Eye (tissue), 1 donor: ENCODE results near the gene KHSRP.
"Not testable (repeated sequence)": the region's sequence is repeated elsewhere in the genome, so short reads cannot be mapped to it uniquely, and the experiment has no call there.

Source experiments
- DNase-seq: peaks from one replicate; pipeline ENCODE4 v3.0.0-alpha.2; 2015

Gene KHSRP

DNA sequence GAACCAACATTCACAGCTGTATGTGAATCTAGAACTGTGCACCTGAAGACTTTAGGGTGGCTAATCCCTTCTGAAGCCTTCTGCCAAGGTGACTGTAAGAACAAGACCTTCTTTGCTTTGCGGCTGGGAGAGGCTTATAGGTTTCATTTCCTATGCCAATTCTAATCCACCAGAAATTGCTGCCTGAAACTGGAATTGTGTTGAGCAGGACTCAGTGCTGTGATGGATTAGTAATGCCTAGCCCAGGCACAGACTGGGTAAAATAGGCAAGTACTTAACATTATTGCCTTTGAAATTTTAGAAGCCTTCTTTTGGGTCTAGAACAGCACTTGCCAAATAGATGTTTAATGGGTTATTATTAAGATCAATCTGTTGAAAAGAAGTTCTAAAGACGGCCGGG is 23.4 kb upstream of the KHSRP start:
- no peak for DNase-seq

DNA sequence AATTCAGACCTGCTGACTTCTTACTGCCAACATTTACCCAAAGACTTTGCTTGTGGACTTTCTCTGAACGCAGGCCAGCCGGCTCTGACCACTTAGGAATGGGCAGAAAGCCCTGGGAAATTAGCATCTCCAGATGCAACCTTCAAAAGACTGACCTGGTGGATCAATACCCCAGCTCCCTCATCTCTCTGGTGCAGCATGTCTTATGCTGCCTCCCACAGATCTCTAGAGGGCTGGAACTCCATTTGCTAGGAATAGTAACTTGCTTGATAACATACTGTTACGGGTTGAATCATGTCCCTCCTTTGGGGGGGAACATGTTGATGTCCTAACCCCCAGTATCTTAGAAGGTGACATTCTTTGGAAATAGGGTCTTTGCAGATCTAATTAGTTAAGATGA is 21.8 kb upstream of the KHSRP start:
- DNase-seq = no peak

DNA sequence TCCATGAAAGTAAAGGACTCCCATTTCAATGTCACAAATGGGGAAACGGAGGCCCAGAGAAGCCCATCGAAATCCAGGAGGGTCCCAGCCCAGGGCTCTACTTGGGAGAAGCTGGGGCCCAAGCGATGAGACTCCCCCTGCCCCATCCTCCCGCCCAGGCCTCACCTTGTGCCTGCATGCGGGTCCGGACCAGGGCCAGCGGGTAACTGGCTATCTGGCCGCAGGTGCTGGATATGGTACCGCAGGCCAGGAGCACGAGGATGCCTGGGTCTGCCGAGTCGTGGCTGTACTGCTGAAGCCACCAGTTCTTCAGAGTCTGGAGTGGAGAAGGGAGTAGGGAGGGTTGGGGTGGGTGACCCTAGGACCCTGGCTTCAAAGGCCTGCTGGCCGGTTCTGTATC is 19.4 kb upstream of the KHSRP start:
- no peak for DNase-seq

DNA sequence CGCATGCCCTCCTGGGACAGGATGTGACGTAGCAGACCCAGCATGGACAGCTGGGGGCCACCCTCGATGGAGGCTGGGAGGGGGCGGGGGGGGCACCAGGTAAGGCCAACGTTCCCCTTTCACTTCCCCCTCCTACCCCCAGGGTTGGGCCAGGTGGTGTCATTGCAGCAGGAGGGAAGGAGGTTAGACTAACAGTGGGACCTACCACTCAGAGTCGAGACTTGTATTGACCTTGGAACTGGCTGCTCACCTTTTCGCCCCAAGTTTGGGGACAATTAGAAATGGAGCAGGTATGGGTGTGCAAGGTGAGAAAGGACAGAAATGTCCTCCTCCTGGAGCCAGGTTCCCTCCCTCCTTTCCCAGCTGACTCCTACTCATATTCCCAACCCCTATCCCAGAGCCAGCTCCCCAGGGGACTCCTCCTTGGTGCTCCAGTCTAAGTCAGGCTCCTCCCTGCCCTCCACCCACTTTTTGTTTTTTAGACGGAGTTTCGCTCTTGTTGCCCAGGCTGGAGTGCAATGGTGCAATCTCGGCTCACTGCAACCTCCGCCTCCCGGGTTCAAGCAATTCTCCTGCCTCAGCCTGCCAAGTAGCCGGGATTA is 17.6 kb upstream of the KHSRP start:
- DNase-seq = no peak

DNA sequence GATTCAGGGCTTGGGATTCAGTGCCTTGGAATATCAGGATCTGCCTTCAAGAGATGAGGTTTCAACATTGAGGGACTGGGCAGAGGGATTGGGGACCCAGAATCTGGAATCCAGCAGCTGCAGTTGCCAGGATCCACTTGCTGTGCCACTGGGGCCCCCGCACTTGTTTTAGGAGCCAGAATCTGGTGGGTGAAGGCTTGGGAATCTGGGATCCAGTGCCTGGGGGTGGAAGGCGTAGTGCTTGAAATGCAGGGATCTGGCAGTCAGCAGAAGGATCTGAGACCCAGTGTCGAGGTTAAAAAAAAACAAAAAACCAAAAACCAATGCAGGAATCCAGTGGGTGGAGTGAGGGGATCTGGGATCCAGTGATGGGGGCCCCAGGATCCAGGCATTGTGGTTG is 16.3 kb upstream of the KHSRP start:
- DNase-seq = no peak

DNA sequence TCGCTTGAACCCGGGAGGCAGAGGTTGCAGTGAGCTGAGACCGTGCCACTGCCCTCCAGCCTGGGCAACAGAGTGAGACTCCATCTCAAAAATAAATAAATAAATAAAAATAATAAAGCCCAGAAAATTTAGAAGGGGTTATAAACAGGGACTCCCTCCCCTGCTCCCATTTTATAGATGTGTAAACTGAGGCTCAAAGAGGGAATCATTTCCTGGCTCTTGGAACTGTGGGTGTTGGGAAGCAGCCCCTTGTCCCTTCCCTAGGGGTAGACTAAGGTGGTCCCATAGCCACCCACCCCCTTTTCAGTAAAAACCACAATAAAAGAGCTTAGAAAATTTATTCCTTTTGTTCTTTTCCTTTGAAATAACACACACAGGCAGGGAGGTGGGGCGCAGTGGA is 15.1 kb upstream of the KHSRP start:
- no peak for DNase-seq

DNA sequence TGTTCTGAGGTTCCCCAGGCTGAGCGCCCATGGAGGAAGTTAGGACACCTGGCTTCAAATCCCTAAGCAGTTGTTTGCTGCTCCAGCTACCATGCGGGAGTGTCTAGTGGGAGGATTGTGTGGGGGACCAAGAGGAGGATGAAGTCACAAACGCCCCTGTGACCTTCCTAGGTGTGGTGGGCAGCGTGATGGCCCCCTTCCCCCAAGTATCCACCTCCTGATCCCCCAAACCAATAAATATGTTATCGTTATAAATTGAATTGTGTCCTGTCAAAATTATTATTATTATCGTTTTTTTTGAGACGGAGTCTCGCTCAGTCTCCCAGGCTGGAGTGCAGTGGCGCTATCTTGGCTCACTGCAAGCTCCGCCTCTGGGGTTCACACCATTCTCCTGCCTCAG is 9.1 kb upstream of the KHSRP start, which contains the start of gene SLC25A41:
Gene SLC25A41, minus strand, starts transcription at position 101 of the 400 bp plus-strand sequence. Its CDS starts 70 bp downstream, at position 31.
- DNase-seq = no peak

DNA sequence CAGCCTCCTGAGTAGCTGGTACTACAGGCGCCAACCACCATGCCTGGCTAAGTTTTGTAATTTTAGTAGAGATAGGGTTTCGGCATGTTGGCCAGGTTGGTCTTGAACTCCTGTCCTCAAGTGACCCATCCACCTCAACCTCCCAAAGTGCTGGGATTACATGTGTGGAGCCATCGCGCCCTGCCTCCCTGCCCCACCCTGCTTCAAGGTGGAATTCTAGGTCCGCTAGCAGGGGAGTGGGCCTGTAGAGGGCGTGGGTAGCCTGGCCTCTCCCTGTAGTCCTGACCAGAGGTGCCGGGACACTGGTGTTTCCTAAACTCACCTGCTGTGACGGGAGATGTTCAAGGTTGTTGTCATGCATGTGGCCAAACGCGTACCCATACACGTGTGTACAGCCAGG is 8.6 kb upstream of the KHSRP start:
- DNase-seq = no peak

DNA sequence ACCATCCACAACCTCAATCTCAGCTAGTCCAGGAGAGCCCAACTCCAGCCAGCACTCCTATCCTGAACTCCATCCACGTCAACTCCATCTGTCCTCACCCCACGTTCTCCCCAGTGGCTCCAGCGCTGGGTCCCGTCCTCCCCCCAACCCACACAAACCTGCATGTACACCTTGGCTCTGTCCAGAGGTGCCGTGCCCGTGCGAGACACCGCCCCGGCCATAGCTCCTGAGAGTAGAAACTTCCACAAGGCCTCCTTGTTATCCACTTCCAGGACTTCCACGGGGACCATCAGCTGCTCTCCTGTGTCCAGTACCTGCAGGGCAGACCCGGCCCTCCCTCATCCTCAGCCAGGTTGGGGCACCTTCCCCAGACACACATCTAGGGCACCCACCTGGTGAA is 7.3 kb upstream of the KHSRP start:
- DNase-seq = no peak

DNA sequence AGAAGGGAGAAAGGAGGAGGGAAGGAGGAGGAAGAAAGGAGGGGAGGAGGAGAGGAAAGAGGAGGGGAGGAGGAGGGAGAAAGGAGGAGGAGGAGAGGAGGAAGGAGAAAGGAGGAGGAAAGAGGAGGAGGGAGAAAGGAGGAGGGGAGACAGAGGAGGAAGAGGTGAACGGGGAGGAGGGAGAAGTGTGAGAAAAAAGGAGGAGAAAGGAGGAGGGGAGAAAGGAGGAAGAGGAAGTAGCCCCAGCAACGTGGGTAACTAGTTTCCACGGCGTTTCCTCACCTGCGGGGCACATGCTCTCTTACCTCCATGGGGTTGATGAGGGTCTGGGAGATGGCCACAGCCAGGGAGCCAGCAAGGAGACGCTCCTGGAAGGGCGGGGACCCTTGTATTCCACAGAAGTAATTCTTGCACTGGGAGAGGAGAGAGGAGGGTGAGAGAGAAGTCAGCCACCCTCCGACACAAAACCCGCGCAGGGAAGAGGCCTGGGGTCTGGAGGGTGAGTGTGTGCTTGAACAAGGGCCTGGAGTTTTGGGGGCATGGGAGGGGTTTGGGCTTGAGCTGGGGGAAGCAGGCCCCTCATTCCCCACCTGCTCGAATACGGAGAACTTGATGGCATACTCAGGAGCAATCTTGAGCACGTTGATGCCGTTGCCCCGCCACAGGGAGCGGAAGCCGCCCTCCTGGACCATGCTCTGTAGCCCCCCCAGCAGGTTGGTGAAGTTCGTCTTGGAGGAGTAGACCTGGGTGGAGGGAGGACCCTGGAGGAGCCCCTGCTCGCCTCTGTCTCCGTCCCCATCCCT is 5.0 kb upstream of the KHSRP start:
- no peak for DNase-seq

DNA sequence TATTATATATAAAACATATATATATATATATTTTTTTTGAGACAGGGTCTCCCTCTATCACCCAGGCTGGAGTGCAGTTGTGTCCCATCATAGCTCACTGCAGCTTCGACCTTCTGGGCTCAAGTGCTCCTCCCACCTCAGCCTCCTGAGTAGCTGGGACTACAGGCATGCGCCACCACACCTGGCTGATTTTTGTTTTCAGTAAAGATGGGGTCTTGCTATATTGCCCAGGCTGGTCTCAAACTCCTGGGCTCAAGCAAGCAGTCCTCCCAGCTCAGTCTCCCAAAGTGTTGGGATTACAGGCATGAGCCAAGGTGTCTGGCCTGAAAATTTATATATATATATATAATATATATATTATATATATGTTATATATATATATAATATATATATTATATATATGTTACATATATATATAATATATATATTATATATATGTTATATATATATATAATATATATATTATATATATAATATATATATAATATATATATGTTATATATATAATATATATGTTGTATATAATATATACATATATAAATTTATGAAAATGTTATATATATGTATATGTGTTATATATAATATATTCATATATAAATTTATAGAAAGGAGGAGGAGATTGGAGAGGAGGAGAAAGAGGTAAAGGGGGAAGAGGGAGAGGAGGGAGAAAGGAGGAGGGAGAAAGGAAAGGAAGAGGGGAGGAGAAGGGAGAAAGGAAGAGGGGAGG is 4.2 kb upstream of the KHSRP start:
- DNase-seq = not testable (repeated sequence)

DNA sequence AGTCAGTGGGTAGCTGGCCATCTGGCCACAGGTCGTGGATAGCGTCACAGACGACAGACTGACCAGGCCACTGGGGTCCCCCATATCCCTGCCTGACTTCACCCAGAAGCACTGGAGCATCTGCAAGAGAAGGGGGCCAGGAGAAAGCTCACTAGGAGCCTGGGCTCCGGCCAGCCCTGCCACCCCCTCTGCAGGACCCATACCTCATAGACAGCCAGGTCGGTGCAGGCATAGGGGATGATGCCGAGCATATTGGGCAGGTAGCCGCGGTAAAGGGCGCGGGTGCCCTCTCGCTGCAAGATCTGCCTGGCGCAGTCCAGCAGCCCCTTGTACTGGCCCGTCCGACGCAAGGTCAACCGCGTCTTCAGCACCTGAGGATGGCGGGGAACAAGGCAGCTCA is 2.5 kb upstream of the KHSRP start:
- no peak for DNase-seq

DNA sequence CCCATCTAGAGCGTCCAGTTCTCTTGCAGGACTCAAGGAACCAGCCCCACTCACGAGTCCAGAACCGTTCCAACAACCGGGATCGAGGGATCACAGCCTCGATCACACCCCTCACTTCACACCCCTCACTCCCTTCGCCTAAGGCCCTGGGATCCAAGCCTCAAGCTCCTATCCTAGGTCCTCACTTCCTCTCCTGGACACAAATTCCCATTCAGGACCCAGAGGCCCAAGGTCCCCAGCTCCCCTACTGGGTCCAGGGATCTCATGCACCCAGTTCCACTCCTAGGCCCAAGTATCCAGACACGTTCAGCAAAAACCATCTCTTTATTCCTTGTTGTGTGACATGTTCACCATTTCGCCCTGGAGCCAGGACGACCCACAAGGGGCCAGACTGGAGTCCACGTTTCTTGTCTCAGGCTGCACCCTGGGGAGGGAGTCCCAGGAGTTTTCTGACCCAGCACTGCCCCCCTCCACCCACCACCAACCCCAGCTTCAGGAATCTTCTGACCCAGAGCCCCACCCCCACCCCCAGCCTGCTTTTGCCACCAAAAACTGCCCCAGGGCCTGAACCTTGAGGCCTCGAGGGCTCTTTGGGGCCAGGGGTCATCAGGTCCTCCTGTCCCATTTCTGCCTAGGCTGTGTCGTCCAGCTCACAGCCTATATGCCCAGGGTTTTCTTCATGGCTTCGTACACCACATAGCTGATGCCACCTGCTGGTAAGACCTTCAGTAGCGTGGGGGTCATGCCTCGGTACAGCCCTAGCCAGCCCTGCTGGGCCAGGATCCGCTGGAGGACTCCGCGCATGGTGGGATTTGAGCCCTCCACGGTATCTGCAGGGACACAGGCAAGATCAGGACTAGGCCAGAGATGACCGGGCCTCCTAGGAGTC is 1.4 kb upstream of the KHSRP start:
- peak; percentile 20 for DNase-seq

DNA sequence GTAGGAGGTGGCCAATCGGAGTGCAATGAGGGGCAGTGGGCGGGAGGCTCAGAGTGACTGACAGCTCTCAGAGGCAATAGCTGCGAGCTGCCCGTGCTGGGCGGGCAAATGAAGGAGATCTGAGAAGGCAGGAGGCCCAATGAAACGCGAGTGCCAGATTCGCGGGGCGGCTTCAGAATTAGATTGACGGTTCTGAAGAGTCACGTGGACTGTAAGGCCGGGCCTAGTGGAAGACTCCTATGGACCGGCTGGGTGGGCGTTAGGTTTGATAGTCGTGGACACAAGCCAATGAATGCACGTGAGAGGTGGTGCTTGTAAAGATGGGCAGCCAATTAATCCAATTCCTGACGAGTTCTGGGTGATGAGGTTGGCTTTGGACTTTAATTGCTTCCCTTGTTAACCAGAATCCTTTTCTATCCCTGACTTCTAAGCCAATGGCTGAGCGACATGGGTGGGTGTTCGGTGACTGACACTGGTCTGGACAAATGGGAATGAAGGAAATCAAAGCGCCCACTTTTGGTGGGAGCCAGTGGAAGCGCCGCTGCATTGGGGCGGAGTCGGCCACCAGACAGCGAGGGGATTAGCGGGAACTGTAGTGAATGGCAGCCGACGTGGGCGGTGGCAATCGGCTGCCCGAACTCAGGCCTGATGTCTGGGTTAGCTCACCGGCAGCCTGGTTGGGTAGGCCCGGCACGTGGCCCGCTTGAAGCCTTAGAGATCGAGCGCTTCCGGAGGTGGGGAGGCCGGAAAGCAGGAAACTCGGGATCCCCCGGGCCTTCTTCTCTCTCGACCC is 524 bp upstream of the KHSRP start:
- DNase-seq = peak; percentile 100

DNA sequence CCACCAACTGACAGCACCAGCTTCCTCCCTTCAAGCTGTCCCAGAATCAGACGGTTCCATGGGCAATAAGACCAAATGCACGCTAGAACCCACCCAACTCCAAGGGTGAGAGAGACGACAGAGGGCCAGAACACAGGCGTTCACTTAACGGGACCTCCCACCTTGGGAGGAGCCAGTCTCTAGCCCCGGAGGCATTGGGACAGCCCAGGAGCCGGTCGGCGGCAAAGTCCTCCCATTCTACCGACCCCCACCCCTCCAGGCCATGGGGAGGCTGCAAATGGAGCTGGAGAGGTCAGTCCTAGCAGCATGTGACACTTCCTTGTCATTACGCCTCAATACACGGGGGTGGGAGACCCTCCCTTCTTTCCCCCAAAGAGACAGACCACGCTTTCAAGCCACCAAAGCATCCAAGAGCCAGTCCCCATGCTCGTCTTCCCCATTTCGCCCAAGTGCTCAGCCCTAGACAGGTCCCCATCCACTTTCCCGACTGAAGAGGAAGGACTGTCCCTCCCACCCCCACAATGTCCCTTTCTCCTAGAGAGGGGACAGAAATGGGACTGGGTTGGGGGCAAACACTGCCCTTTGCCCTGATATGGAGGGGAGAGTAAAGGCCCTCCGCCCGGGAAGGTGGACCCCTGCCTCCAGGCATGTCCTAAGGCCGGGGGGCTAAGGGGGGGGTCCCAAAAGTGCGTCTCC is 964 bp downstream of the KHSRP start:
- DNase-seq = peak; percentile 55

DNA sequence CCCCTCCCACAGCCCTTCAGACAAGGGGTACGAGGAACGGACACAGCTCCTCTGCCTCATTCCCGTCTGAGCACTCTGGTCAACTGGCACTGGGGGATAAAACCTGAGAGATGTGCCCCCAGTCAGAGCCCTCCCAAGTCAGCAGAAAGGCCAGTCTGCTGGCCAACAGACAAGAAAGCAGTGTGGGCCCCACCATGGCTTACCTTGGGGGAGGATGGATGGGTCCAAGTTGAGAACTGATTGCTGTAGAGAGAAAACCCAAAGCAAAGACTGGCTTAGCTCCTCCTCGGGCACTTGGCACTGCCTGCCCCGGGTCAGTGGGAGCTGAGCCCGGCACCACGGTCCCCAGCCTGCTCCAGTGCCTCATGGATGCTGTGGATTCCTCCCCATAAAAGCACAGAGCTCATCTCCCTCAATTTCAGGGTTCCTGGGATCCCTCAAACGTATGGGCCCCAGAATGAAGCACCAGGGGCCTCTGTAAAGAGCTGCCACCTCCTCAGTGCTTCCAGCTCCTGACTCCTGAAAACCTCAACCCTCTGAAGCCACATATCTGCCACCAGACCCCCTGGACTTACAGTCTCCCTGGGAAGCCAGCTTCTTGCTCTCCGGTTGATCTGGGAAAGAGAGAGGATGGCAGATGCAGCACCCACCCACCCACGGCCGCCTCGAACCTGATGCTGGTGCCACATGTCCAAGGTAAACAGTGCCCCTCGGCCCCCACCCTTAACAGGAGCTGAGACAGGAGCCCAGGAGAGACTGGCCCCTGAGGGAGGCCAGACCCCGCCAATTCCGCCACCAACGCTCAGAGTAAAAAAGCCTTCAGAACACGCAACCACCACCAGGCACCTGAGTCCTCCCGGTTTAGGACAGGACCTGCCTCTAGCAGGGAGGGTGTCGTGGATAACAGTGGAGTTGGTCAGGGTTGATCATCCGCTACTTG is 3.3 kb downstream of the KHSRP start:
- DNase-seq = no peak

DNA sequence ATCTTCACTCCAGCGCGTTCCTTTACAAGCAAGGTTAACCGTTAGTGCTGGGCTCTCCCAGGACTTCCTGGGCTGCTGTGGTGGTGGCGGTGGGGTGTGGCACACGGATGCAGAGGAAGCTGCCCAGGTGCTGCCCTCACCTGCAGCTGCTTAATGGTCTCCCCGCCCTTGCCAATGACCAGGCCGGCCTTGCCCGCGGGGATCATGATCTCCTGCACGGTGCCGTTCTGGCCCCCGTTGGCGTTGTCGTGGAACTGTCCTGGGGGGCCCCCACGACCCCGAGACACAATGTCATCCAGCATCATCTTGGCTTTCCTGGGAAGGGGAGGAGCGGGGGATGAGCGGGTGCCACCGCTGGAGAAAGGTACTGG is 6.1 kb downstream of the KHSRP start:
- DNase-seq = no peak

DNA sequence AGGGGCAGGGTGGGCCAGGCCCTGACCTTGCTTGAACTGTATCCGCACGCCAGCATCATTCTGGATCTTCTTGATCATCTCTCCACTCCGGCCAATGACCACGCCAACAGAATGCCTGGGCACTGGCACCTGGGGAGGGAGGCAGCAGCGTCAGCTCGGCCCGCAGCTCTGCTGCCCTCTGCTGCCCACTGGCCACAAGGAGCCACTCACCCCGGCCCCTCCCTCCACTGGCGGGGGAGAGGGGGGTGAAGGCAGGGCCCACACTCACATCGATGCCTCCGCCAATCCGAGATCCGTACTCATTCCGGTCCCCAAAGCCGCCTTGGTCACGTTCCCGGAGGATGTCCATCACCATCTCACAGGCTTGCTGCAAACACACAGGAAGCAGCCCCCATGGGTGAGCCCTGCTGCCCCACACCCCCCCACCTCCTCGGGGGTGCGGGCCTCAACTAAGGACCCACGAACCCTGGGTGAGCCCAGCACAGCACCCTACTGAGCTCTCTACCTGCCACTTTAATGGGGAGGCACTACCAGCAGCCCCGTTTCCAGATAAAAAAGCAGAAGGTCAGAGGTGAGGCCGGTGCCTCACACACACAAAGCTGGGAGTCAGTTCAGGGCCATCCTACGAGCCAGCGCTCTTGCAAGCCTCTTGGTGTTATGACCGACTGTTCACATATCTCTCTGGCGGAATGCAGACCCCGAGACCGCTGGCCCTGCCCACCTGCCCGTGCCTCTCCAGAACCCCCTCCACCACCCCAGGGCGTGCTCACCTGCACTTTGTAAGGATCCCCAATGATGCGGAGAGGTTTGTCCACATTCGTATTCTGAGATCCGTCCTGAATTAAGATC is 6.7 kb downstream of the KHSRP start:
- peak; percentile 38 for DNase-seq

DNA sequence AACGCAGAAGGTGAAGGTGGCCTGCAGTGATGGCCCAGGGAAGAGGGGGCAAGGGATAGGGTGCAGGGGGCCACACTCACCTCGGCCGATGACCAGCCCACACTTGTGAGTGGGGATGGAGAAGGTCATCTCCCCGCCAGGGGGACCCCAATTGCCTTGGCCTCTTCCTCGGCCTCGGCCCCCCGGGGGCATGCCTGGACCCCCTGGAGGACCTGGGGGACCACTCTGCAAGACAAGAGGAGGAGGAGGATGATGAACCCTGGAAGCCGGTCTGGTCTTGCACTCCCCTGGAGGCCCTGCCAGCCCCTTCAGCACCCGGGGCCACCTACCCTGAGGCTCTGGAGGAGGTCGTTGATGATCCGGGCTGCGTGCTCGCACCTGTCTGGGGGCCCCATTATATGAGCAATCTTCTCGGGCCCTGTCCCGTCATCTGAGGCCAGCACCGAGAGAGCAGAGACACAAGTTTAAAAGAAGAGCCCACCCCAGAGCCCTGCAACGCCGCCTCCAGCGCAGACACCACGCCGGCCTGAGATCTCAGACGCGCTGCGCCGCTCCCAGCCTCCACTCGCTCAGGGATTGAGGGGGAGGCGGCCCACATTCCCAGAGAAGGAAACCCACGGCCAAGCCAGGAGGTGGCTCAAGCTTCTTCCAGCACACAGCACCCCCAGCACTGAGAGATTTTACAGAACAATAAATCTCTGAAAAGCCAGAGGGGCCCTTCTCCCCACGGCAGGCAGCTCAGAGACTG is 7.8 kb downstream of the KHSRP start:
- DNase-seq = no peak
